Measurements from ENCODE around the gene EXOSC2.

The EXOSC2 gene

GRCh38 chr9:130698514-130698913 lies 4.9 kb downstream of the EXOSC2 start:
- DNase-seq: no peak

GRCh38 chr9:130699047-130699446 lies 5.5 kb downstream of the EXOSC2 start:
- no peak for DNase-seq

DNA sequence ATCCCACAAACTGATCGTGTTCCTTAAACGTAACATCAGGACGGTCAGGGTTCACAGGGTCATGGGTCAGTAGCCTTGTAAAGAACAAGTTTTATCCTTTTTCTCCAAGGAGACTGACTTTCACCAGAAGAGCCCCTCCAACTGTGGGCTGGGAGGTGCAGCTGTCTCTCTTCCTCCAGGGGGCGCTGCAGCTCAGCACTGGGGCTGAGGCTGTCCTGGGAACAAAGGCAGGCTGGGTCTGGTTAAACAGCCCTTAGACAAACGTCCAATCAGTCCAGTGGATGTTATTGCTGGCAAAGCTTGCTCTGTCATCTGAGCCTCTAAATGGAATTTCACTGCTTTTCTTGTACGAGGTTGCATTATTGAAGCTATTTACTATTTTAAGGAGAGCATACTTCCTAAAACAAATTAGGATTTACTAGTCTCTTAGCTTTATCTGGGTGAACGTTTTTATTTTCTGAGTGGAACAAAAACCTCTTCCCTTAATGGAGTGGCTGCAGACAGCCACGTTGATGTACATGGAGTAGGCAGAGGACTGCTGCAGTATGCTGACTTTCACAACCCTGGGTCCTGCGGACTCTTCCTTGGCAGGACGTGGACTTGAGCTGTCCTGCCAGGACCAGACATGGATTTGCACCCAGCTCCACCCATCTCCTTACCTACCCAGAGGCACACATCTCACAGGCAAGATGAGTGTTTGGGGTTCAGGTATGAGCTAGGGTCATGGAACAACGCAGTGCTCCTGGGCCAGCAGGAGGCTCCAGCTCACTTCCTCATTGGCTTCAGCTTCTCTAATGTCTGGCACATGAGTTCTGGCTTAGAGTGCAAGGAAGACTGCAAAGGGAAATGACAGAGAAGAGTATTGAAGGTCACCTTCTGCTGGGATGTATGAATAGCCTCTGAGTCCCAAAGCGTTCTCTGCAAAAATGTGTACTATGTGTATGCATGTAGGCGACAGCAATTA lies 7.8 kb downstream of the EXOSC2 start:
- no peak for DNase-seq

GRCh38 chr9:130703501-130703900 lies 9.9 kb downstream of the EXOSC2 start:
- DNase-seq: no peak

DNA sequence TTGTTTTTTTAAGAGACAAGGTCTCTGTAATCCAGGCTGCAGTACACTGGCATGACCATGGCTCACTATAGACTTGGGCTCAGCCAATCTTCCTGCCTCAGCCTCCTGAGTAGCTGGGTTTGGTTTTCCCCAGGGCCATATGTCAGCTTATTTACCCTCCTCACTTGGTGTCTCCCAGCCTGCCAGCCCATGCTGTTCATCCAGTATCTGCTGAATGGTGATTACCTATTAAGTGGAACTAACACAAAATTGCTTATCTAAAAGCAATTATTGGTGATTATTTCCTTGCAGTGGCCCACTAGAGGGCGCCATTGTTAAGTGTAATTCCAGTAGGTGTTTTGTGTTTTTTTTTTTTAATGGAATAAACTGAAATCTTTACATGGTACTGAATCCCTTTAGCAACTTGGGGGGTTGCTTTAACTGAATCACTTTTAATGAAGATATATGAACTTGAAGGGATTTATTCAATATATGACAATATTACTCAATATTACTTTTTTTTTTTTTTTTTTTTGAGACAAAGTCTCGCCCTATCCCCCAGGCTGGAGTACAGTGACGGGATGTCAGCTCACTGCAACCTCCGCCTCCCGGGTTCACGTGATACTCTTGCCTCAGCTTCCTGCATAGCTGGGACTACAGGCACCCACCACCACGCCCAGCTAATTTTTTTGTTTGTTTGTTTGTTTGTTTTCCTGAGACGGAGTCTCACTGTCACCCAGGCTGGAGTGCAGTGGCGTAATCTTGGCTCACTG lies 13.8 kb downstream of the EXOSC2 start:
- peak; percentile 9 for DNase-seq

DNA sequence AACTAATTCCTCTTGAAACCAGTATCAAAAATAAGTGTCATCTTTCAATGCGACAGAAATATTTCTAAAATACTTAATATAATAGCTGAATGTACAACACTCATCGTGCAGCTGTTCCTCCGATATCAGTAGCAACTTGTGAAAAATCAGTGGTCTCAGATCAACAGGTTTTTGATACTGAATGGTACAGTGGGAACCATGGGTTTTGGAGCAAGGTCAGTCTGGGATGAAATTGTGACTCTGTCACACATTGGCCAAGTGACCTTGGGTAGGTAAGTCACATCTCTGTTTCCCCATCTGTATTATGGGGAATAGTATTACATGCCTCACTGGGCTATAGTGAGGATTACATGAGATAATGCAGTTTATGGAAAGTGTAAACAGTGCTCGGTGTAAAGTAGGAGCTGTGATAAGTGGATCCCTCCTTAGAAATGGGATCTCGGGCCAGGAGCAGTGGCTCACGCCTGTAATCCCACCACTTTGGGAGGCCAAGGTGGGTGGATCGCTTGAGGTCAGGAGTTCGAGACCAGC lies 17.3 kb downstream of the EXOSC2 start:
- no peak for DNase-seq

DNA sequence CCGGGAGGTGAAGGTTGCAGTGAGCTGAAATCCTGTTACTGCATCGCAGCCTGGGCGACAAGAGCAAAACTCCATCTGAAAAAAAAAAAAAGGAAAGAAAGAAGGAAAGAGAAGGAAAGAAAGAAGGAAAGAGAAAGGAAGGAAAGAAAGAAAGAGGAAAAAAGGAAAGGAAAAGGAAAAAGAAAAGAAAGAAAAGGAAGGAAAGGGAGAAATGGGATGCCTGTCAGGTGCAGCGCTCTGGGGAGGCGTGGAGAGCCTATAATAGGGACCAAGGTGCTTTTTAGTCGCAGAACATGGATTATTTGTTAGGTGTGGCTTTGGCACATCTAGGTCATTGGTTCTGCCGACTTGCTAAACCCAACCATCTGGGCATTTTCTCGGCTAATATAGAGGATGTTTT lies 17.9 kb downstream of the EXOSC2 start:
- DNase-seq: no peak

DNA sequence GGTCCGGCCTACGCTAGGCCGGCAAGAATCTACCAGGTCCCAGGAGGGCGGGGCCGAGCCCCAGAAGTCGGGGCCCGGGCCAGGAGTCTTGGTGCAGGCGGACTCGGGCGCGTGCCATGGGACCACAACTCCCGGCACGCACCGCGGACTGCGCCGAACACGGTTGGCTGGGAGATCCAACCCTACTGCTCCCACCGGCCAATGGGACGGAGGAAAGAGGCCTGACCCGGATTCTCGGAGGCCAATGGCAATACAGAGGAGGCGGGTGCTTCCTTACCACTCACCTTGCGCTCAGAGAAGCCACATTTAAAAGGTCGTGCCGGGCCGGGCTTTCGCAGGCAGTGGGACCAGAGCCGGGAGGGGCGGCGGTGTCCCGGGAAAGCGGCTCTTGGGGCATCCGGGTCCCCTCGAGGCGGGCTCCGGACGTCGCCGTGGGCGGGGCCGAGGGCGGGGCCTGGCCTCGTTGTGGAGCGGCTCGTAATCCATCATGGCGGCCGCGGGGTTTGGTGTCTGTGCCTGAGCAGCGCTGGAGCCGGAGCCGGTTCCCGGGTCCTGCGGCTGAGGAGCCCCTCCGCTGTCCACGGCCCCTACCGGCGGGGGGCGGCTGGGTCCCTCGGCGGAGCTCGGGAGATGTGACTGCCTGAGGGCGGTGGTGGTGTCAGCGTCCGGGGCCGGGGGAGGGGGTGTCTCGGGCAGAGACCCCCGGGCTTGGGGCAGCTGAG lies 19.1 kb downstream of the EXOSC2 start:
- peak; percentile 89 for DNase-seq

DNA sequence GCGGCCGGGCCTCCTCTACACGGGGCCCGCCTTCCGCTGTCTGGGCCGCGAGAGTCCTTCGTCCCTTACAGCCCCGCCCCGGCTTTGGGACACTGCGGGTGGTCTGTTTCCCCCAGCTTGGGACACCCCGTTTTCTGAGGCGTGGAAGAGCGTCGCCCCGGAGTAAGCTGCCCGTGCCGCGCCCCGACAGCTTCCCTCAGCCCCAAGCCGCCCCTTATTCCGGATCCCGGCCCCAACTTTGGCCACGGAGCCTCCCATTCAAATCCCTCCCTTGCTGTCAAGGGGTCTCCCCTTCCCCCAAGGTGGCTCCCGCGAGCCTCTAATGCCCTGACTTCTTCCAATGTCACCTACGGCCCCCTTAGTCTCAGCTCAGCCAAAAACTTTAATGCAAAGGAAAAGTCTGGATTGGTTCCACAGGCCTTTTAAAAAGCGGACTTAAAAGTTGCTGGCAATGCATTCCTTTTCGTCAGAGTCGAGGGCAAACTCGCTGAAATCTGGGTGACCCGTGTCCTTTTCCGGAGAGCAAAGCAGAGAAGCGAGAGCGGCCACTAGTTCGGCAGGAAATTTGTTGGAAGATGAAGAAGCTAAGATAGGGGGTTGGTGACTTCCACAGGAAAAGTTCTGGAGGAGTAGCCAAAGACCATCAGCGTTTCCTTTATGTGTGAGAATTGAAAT lies 19.8 kb downstream of the EXOSC2 start:
- DNase-seq: no peak

DNA sequence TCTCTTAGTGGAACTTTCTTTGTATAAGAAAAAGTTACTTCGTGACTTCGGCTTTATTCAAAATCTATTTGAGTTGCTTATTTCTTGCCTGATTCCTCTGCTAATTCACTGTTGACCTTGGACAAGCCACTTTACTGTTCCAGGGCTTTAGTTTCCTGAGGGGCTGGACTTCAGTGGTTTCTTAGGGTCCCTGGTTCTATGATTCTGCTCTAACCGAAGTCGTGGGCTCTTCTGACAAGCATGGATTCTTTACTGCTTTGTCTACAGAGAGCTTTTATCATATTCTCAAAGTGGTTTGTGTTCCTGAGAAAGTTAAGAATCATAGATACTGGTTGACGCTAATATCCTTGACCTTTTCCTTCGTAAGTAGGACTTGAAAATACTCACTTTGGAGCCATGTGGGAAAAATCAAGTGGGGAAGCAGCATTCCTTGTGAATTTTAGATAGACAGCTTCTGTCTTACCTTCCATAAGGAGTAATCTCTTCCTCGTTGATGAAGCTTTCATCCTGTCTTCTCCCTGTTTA lies 21.1 kb downstream of the EXOSC2 start:
- no peak for DNase-seq

GRCh38 chr9:130715270-130715669 lies 21.7 kb downstream of the EXOSC2 start:
- DNase-seq: no peak

GRCh38 chr9:130718562-130718961 lies 25.0 kb downstream of the EXOSC2 start:
- DNase-seq: no peak

- DNase-seq: no peak
These were observed 27.2 kb downstream of the EXOSC2 start for GRCh38 chr9:130720762-130721161.

- DNase-seq: no peak
These were observed 35.1 kb downstream of the EXOSC2 start for GRCh38 chr9:130728721-130729120.

GRCh38 chr9:130729145-130729544 lies 35.6 kb downstream of the EXOSC2 start:
- no peak for DNase-seq

DNA sequence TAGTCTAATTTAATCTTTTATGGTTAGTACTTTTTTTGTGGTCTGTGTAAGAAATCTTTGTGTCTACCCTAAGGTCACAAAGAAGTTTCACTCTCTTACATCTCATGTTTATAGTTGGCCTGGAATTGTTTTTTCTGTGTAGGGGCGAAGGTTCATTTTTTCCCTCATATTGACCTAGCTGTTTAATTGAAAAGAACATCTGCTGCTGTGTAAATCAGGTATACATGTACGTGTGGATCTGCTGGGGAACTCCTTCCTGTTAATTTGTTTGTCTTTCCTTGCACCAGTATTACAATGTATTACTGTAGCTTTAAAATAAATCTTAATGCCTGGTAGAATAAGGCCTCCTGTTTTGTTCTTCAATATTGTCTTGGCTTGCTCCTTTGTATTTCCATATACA lies 37.8 kb downstream of the EXOSC2 start:
- DNase-seq: no peak

GRCh38 chr9:130732136-130732535 lies 38.6 kb downstream of the EXOSC2 start:
- no peak for DNase-seq

GRCh38 chr9:130732793-130733221 lies 39.2 kb downstream of the EXOSC2 start:
- no peak for DNase-seq

GRCh38 chr9:130735566-130735965 lies 42.0 kb downstream of the EXOSC2 start:
- no peak for DNase-seq

DNA sequence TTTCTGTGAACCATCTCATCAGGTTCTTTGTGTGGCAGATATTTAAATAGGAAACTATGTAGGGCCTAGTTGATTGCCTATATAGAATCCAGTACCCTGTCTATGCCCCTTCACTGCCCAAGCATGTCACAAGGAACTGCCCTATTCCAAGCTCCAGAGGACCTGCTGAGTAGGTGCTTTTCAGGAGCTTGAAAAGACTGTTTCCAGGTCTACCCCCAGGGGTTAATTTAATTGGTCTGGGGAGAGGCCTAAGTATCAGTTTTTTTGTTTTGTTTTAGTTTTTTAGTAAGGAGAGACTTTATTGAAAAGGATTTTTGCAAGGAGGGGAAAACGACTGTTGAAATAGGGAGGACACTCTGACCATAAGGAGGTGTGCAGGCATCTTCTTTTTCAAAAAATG lies 43.3 kb downstream of the EXOSC2 start:
- DNase-seq: no peak

- DNase-seq: no peak
These were observed 44.7 kb downstream of the EXOSC2 start for GRCh38 chr9:130738281-130738680.

- no peak for DNase-seq
These were observed 45.5 kb downstream of the EXOSC2 start for GRCh38 chr9:130739081-130739480.
